NCI-H82 treated with DMSO at 0.1 percent for 48 hours (cell line): ENCODE data around the gene C2CD3.

ENCODE experiments used
- DNase-seq: peaks from one replicate; lab custom pipeline; 2025; ENCODE audit not compliant: unreplicated experiment; lab: John Stamatoyannopoulos, UW

C2CD3 gene

DNA sequence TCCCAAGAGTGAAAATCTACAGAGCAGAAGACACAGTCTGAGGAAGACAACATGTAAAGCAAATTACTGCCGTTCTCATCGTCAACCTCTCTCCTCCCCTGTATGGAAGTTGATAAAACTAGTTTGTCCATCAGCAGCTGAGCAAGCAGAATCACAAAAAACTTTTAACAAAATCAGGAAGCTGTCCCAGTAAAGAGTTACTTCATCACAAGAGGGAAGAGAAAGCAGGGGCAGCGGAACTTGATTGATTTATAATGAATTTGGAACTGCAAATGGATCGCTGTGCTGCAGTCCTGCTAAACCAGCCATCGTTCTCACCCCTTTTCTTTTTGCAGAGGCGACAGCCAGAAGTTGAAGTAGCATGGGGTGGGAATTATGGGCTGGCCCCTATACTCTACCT lies 148.3 kb downstream of the C2CD3 start:
- DNase-seq: no peak

DNA sequence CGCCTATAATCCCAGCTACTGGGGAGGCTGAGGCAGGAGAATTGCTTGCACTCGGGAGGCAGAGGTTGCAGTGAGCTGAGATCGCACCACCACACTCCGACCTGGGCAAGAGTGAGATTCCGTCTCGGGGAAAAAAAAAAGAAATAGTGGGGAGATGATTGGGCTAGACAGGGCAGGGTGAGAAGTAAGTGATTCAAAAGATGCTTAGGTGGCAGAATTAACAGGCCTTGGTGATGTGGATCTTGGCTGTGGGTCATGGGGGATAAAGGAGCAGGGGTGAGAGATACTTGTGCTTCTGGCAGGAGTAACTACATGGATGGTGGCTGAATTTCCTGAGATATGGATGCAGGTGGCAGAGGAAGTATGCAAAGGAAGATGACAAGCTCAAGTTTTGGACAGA lies 148.8 kb downstream of the C2CD3 start:
- DNase-seq: no peak

DNA sequence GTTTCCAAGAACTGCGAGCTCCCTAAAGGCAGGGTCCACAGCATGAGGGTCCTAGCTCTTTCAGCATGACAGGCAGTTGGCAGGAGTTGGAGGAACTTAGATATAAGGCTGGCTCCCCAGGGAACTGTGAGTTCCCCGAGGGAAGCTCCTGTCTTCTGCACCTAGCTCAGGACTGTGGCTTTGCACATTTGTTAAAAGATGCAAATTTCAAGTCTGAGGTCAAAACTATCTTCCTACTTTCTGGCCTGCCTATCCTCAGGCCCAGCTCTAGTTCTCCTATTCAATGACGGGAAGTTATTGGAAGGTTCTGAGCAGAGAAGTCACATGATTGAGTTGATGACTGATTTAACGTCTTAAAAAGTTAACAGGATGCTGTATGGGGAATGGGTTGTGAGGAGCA lies 150.3 kb downstream of the C2CD3 start:
- no peak for DNase-seq

DNA sequence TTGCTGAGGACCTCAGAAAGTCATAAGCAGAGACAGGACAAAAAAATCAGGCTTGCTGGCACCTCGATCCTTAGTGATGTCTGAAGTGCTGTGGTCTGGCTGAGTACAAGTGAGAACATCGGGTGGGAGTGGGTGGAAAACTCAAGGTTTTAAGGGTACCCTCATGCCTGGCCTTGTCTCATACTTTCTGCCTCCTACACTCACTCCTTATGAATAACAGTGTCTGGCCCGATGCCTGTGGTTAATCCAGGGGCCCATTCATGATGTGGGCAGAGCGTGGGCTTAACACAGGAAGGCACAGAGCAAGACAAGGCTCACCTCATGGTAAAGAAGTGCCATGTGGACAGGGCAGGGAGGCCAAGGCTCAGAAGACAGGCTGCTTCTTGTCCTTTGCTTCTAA lies 150.9 kb downstream of the C2CD3 start:
- DNase-seq: no peak

- DNase-seq: no peak
Observed at GRCh38 chr11:74019104-74019738, 151.6 kb downstream of the C2CD3 start.

- no peak for DNase-seq
Observed at GRCh38 chr11:74018331-74019005, 152.3 kb downstream of the C2CD3 start.

DNA sequence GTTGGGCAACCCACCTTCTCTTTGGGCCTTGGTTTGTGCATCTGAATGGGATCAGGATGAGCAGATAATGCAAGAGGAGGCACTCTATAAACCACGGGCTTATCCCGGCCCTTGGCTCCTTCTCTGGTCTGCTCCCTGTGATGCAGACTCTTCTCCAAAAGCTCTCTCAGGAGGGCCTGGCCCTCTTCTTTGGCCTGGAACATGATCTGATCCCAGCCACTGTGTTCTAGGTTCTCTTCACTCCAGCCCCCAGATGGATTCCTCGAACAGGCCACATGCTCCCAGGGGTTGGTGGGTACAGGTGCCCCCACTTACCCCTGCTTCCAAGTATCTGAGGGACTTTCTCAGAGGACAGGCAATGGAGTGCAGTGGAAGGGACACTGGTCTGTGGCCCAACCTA lies 153.2 kb downstream of the C2CD3 start:
- no peak for DNase-seq

DNA sequence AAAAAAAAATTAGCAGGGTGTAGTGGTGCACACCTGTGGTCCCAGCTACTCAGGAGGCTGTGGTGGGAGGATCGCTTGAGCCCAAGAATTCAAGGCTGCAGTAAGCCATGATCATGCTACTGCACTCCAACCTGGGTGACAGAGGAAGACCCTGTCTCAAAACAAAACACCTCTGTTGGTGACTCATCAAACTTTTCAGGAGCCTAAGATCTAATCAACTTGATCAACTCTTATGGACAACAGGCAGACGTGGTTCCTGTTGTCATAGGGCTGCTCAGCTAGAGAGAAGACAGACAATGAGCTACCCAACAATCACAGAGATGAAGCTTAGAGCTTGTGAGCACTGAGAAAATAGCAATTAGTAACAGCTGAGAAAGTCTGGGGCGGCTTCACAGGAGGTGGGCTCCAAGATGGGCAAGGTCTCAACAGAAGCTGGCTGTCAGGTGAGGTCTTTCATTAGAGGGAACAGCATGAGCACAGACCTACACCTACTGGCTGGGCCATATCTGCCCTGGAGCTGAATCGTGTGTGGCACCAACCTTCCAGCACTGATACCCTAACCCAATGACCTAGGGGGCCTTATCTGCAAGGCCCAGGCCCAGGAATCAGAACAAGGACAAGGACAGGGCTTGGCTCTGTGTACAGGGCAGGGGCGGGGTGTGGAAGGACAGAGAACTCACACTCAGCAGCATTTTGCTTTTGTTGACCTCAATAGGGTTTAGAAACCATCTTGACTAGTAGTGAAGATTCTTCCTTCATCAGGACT lies 154.7 kb downstream of the C2CD3 start:
- DNase-seq: no peak

GRCh38 chr11:74014880-74015279 lies 155.9 kb downstream of the C2CD3 start:
- DNase-seq: no peak

DNA sequence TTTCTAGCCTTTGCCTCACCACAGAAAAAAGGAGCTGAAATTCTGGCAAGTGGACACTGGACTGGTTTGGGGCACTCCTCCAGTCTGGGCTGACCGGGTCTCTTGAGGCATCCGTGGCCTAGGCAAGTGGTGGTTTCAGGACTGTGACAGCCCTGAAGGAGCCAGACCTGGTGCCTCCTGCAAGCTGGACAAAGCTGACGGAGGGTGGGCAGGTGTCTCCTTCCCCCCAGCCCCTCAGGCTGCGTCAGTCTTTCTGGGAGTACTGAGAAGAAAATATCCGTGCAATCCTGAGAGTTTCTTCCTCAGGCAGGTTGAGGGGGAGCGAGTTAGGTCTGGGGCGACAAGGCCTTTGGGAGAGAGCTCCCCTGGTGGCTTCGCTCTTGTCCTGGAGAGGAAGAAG lies 157.7 kb downstream of the C2CD3 start:
- no peak for DNase-seq

DNA sequence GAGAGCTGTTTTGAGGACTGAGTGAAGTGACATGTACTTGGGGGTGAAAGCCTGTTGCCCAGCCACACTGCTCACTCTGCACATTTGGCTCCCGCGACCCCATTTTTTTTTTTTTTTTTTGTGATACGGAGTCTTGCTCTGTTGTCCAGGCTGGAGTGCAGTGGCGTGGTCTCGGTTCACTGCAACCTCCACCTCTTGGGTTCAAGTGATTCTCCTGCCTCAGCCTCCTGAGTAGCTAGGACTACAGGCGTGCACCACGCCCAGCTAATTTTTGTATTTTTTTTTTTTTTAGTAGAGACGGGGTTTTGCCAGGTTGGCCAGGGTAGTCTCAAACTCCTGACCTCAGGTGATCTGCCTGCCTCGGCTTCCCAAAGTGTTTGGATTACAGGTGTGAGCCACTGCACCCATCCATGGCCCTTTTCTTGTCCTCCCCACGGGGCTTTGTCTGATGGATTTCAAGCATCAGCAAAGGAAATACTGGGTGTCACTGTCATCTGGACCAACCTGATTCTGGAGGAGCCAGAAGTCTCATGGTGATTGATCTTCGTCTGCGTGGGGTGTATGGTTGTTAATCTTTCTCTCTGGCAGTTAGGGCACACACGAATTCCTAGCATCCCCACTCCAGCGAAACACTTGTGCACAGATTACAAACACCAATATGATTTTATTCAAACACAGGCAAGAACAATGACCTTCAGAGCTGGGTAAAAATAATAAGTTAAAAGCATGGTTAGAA lies 158.6 kb downstream of the C2CD3 start:
- no peak for DNase-seq

GRCh38 chr11:74011360-74012073 lies 159.3 kb downstream of the C2CD3 start:
- DNase-seq: no peak

- DNase-seq: no peak
Observed at GRCh38 chr11:74010306-74011300, 160.2 kb downstream of the C2CD3 start.

DNA sequence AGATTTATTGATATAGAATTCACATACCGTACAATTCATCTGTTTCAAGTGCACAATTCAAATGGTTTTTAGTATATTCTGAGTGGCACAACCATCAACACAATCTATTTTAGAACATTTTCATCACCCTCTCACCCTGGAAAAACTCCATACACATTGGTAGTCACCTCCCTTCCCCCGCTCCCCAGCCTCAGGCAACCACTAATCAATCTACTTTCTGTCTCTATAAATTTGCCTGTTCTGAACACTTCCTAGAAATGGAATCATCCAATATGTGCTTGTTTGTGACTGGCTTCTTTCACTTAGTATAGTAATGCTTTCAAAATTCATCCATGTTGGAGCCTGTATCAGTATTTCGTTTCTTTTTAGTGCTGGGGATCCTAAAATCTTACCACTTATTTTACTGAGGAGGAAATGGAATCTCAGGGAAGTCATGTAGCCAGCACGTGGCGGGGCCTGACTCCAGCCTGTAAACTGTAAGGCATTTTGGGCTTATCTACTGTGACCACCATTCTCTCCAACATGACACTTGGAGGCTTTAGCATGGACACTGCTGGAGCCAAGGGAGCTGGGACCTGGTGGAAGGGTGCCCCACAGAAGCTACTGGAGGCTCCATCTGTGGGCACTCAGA lies 161.0 kb downstream of the C2CD3 start:
- DNase-seq: no peak

DNA sequence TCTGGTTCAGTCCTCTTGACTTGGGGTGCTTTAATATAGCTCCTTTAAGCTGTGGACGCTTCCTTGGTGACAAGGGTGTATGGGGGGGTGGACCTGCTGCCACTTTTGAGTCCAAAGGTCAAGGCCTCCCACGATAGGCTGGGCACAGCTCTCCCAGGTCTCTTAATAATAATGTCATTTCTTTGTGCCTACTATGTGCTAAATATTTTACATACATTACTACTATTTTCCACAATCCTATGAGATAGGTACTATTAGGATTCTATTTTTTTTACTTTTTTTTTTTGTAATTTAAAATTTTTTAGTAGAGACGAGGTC lies 161.6 kb downstream of the C2CD3 start:
- no peak for DNase-seq

- DNase-seq: no peak
Observed at GRCh38 chr11:74008373-74009229, 162.2 kb downstream of the C2CD3 start, which contains the start of gene UCP3. TSS of gene UCP3 (minus strand) at chr11:74009085. CDS start at chr11:74007042, 2,043 bp downstream.

- no peak for DNase-seq
Observed at GRCh38 chr11:74007691-74008372, 163.0 kb downstream of the C2CD3 start.
